Coronary artery (tissue), 2 donors: ENCODE measurements around the gene RTL5.

Source experiments
- DNase-seq: peaks from one replicate; pipeline ENCODE4 v3.0.0-alpha.2; 2017; ENCODE audit warnings: low spot score
- H3K27ac ChIP-seq, 2 donors: fragments of 200-600 bp; sonication (generic); one replicate each; pipeline ENCODE4 v1.5.1; 2016 to 2019
- H3K4me3 ChIP-seq: fragments of 200-600 bp; sonication (generic); 2 replicates; pipeline ENCODE4 v1.5.1; 2016; ENCODE audit warnings: mild to moderate bottlenecking, moderate library complexity
- TF ChIP-seq, protein P1 (sequence below): fragments of 200-600 bp; sonication (generic); IDR thresholded peaks from one replicate; pipeline ENCODE4 v1.5.1; 2019; ENCODE audit warnings: antibody characterized with exemption

RTL5 gene

DNA sequence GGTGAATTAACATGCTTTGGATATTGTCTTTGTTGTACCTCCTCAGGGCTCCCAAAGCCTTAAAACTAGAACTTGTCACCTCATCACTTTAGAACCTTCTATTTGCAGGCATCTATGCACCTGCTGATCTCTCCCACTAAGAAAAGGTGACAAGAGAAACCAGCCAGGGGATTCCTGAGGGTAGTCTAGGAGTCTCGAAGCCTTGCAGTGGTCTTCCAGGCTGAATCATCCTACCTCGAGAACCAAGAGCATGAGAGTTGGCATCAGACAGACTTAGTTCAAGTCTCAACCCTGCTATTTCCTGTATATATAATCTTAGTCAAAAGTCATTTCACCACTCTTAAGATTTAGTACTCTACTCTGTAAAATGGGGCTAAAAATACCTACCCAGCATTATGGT lies 29.6 kb downstream of the RTL5 start:
- H3K4me3 ChIP-seq = no peak overlapping the region
- H3K27ac ChIP-seq = no peak overlapping the region
- TF ChIP-seq, protein P1, sequence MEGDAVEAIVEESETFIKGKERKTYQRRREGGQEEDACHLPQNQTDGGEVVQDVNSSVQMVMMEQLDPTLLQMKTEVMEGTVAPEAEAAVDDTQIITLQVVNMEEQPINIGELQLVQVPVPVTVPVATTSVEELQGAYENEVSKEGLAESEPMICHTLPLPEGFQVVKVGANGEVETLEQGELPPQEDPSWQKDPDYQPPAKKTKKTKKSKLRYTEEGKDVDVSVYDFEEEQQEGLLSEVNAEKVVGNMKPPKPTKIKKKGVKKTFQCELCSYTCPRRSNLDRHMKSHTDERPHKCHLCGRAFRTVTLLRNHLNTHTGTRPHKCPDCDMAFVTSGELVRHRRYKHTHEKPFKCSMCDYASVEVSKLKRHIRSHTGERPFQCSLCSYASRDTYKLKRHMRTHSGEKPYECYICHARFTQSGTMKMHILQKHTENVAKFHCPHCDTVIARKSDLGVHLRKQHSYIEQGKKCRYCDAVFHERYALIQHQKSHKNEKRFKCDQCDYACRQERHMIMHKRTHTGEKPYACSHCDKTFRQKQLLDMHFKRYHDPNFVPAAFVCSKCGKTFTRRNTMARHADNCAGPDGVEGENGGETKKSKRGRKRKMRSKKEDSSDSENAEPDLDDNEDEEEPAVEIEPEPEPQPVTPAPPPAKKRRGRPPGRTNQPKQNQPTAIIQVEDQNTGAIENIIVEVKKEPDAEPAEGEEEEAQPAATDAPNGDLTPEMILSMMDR = no peak
- no peak for DNase-seq

DNA sequence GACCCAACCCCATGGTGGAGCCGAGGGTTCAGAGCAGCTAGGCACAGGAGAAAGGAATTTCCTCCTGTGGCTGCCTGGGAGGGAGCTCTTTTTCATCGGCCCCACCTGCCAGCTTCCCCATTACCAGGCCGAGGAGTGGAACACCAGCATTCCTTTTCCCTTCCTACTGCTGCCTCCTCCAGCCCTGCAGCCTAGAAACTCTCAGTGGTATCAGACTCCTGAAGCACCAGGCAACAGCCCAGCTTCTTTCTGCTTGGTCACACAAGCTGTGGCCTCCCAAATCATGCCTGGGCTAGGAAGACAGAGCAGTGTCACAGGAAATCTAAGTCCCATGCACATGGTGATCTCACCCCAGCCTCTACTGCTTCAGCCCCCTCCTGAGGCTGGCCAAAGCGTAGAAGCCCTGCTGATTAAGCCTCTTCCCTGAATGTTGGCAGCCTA lies 30.1 kb downstream of the RTL5 start:
- TF ChIP-seq, protein P1 = no peak
- Histone ChIP-seq H3K27ac (no peak overlapping the region), H3K4me3 (no peak overlapping the region)
- DNase-seq = no peak

DNA sequence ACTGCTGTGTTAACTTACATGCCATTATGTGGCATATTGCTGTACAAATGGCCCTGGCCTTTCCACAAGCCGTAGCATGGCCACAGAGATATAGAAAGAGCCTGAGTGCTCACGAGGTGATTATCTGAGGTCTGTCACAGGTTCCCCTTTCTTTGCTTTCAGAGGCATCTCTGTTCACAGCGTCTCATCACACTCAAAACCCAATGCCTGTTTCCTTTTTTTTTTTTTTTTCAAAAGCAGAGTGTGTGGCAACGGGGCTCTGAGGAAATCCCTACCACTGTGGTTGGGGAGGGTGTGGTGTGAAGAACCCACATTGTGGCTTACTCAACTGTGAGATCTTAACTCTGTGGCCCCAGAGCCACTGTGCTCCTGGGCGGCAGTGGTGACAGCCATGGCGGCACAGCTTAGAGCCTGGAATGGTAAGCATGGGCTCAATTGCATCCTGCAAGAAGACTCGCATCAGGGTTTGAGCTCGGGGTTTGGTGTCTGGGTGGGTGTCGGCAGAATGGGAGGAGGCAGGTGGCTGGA lies 30.8 kb downstream of the RTL5 start:
- TF ChIP-seq, protein P1 = no peak
- no peak overlapping the region for H3K4me3 ChIP-seq
- no peak overlapping the region for H3K27ac ChIP-seq
- DNase-seq = no peak

DNA sequence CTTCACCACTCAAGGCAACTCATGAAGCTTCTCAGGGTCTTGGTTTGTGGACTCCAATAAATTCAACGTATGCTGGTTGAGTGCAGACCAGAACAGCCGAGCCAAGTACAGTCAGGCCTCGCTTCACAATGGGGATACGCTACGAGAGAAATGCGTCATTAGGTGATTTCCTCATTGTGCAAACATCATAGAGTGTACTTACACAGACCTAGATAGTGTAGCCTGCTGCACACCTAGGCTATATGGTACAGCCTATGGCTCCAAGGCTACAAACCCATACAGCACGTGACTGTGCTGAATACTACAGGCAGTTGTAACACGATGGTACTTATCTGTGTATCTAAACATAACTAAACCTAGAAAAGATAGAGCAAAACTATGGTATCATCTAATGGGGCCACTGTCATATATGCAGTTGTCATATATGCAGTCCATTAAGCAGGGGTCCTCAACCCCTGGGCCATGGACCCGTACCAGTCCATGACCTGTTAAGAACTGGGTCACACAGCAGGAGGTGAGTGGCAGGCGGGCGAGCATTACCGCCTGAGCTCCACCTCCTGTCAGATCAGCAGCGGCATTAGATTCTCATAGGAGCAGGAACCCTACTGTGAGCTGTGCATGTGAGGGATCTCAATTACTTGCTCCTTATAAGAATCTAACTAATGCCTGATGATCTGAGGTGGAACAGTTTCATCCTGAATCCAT lies 31.5 kb downstream of the RTL5 start:
- TF ChIP-seq, protein P1 = no peak
- Histone ChIP-seq H3K4me3 (no peak overlapping the region), H3K27ac (no peak overlapping the region)
- DNase-seq = no peak

DNA sequence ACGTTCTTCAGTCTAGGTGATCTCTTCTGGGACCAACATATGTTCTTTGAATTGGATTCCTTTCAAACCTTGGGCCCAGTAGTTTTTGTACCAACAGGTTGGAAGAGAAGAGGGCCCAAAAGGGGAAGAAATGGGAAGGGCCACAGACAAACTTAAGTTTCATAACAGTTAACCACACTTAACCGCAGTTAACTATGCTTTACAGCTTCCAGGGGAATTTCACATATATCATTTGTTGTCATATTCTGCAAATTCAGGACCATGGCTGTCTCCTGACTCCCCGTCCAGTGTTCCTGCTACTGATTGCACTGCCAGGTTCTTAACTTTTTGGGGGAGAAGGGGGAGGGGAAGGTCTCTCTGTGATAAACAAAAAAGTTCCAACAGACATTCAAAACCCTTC lies 34.6 kb downstream of the RTL5 start:
- TF ChIP-seq, protein P1 = no peak
- no peak overlapping the region for H3K27ac ChIP-seq
- no peak for DNase-seq
- H3K4me3 ChIP-seq = no peak overlapping the region

DNA sequence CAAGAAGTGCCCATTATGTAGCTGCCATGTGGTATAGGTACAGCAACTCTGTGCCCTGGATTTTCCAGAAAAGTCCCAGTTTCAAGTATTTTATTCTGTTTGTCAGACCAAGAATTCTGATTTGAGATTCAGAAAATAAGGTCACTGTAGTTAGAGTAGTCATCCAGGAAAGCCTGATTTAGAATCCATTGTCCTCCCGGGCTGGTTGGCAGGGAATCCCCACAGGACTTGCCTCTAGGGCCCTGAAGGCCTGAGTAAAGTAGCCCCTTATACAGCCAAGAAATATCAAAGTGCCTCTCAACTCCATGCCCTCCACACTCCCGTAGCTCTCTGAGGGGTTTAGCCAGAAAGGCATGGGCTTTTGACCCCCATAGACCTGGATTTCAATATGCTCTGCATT lies 36.3 kb downstream of the RTL5 start:
- Histone ChIP-seq H3K4me3 (no peak overlapping the region), H3K27ac (no peak overlapping the region)
- DNase-seq = no peak
- TF ChIP-seq, protein P1 = no peak

DNA sequence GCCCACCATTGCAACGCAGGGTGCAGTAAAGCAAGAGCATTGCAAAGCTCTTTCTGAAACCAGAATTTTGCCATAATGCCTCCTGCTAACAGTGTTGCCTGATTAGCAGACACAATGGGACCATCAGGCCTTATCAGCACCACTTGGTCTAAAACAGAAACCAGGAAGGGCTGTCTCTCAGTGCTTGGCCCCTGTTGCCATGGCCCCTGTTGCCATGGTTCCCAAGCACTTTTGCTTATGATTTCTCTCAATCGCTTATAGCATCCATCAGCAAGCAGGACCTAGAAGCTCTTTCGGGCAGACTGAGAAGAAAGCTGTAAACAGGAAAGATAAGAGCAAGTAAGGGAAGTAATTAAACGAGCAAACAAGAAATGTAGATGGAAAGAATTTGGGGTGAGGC lies 36.8 kb downstream of the RTL5 start:
- H3K4me3 ChIP-seq = no peak overlapping the region
- TF ChIP-seq, protein P1 = no peak
- H3K27ac ChIP-seq = no peak overlapping the region
- DNase-seq = no peak
